Fibroblast of villous mesenchyme (primary cell): ENCODE results near the gene SMIM21. TPM values are rescaled to one million over a fixed set of nuclear protein-coding genes. Genes with fewer than 3 reads are reported as not detected.

Experiments
- DNase-seq: peaks from one replicate; pipeline ENCODE4 v3.0.0-alpha.2; 2010; ENCODE audit warnings: low read depth
- H3K4me3 ChIP-seq: 2 replicates; pipeline ENCODE4 v1.5.1; 2011; ENCODE audit warnings: low read depth, mild to moderate bottlenecking, low read length
- total RNA-seq: library from RNA; depleted of rRNA; stranded (reverse); fragments of >200 nt; gene quantifications from 2 replicates; pipeline ENCODE4 v1.2.3, GENCODE V29; 2012
- TF ChIP-seq, protein P1 (sequence below): IDR thresholded peaks from 2 replicates; pipeline ENCODE4 v1.5.1; 2012; ENCODE audit warnings: low read depth, mild to moderate bottlenecking, low read length; ENCODE audit not compliant: insufficient read depth

SMIM21 gene
- total RNA-seq, 1 donor = not detected

GRCh38 chr18:75365254-75365629, 62.3 kb downstream of the SMIM21 start:
- DNase-seq = no peak
- TF ChIP-seq, protein P1, sequence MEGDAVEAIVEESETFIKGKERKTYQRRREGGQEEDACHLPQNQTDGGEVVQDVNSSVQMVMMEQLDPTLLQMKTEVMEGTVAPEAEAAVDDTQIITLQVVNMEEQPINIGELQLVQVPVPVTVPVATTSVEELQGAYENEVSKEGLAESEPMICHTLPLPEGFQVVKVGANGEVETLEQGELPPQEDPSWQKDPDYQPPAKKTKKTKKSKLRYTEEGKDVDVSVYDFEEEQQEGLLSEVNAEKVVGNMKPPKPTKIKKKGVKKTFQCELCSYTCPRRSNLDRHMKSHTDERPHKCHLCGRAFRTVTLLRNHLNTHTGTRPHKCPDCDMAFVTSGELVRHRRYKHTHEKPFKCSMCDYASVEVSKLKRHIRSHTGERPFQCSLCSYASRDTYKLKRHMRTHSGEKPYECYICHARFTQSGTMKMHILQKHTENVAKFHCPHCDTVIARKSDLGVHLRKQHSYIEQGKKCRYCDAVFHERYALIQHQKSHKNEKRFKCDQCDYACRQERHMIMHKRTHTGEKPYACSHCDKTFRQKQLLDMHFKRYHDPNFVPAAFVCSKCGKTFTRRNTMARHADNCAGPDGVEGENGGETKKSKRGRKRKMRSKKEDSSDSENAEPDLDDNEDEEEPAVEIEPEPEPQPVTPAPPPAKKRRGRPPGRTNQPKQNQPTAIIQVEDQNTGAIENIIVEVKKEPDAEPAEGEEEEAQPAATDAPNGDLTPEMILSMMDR = no peak

GRCh38 chr18:75364512-75365253, 62.8 kb downstream of the SMIM21 start:
- DNase-seq = no peak

More at GRCh38 chr18:75365254-75365629, 62.3 kb downstream of the SMIM21 start:
- no peak overlapping the region for H3K4me3 ChIP-seq

GRCh38 chr18:75363446-75364225, 63.9 kb downstream of the SMIM21 start:
- TF ChIP-seq, protein P1 = no peak
- no peak overlapping the region for H3K4me3 ChIP-seq
- no peak for DNase-seq

More at GRCh38 chr18:75364512-75365253, 62.8 kb downstream of the SMIM21 start:
- no peak overlapping the region for H3K4me3 ChIP-seq
- TF ChIP-seq, protein P1 = no peak

- TF ChIP-seq, protein P1 = no peak
- no peak for DNase-seq
- H3K4me3 ChIP-seq = no peak overlapping the region
These were observed 65.1 kb downstream of the SMIM21 start for GRCh38 chr18:75362435-75362834.

DNA sequence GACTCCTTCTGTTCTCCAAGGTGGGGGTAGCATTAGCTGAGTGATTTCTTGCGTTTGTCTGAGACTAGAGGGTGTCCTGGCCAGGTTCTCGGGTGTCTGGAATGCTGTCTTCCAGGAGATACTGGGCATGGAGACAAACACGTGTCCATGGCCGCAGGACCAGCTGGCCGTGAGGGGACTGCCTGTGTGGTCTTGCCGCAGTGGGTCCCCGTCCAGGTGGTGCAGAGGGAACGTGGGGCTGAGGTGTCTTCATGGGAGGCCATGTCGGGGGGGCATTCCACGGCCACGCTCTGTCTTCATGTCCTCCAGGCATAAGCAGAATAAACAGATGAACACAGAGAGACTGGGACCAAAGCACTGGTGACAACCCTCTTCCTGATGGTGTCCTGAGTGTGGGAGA, 66.6 kb downstream of the SMIM21 start:
- TF ChIP-seq, protein P1 = no peak
- DNase-seq = no peak
- H3K4me3 ChIP-seq = no peak overlapping the region

DNA sequence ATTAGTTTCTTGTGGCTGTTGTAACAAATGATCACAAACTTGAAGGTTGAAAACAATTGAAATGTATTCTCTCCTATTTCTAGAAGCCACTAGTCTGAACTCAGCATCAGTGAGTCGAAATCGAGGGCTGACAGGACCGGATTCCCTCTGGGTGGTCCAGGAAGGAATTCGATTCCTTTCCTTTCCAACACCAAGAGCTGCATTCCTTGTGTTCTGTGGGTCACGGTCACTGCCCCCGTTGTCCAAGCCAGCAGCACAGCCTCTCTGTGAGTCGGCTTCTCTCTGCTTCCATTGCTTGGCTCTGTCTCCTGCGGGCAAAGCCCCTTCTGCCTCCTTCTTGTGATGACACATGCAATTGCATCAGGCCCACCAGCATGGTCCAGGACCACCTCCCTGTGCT, 67.3 kb downstream of the SMIM21 start:
- TF ChIP-seq, protein P1 = no peak
- no peak for DNase-seq
- no peak overlapping the region for H3K4me3 ChIP-seq

Other genes with a start within 250 kb of the SMIM21 start
- 11.6 and 12.1 TPM in 2 replicates for gene PTGR3, start 218.6 kb downstream of the SMIM21 start, total RNA-seq
- 11.9 and 13.4 TPM in 2 replicates for gene TSHZ1, start 216.9 kb downstream of the SMIM21 start, total RNA-seq